A375 (cell line): ENCODE data around the gene PARP8. TPM values are rescaled to one million over a fixed set of nuclear protein-coding genes. Genes with fewer than 3 reads are reported as not detected.

Source experiments
- total RNA-seq: library from RNA; depleted of rRNA; stranded (reverse); fragments of >200 nt; shearing (Covaris generic); gene quantifications from 2 replicates; pipeline ENCODE4 v1.2.3, GENCODE V29; 2014; rRNA removed

The PARP8 gene
- total RNA-seq = 18.1 and 19.8 TPM in 2 replicates

GRCh38 chr5:50666261-50667022, at the start of gene PARP8:
PARP8 (plus strand) TSS chr5:50666637; CDS start chr5:50667096, 459 bp downstream.

Other genes starting within 250 kb of the PARP8 start
- 19.6 and 20.8 TPM in 2 replicates for gene EMB, start 225.3 kb upstream of the PARP8 start, total RNA-seq